HEK293 (cell line): Measurements from ENCODE around the gene SLC1A7.

ENCODE experiments used
- CTCF ChIA-PET: fragments of 350-600 bp; formaldehyde crosslinking; extraction: SDS; loops from one replicate; lab custom pipeline; 2021; ENCODE audit warnings: antibody characterized with exemption; lab: Yijun Ruan, JAX
- POLR2A ChIA-PET: fragments of 300-600 bp; formaldehyde crosslinking; extraction: SDS; loops from one replicate; lab custom pipeline; 2020; ENCODE audit warnings: antibody characterized with exemption, inconsistent platforms; lab: Yijun Ruan, JAX
- H3K27ac ChIP-seq: fragments of 200-500 bp; sonication (Bioruptor generic); 2 replicates; pipeline ENCODE4 v1.5.1; 2014; ENCODE audit warnings: low read depth, low read length, control low read depth, inconsistent platforms; ENCODE audit errors: extremely low read depth
- H3K36me3 ChIP-seq, 2 experiments: fragments of 200-500 bp in 1 of 2; sonication (Bioruptor generic) in 1 of 2; 1 replicate in 1 of 2; 2 replicates in 1 of 2; pipeline ENCODE4 v1.5.1; 2014 to 2017; ENCODE audit warnings: inconsistent platforms in 2 of 2, low read length in 2 of 2; ENCODE audit not compliant: control insufficient read depth in 2 of 2, insufficient read depth in 1 of 2
- H3K4me1 ChIP-seq: fragments of 200-500 bp; sonication (Bioruptor generic); 2 replicates; pipeline ENCODE4 v1.5.1; 2014; ENCODE audit warnings: mild to moderate bottlenecking, low read length, inconsistent platforms; ENCODE audit not compliant: control insufficient read depth, insufficient read depth
- H3K4me3 ChIP-seq: 2 replicates; pipeline ENCODE4 v1.5.1; 2011; ENCODE audit warnings: low read depth, mild to moderate bottlenecking, control low read depth, low read length, moderate library complexity
- H3K9me3 ChIP-seq: fragments of 200-500 bp; sonication (Bioruptor generic); 2 replicates; pipeline ENCODE4 v1.5.1; 2014; ENCODE audit warnings: low read depth, low read length, inconsistent platforms; ENCODE audit not compliant: control insufficient read depth, insufficient read depth
- KLF16 ChIP-seq: fragments of 450-650 bp; formaldehyde crosslinking; IDR thresholded peaks from 2 replicates; pipeline ENCODE4 v1.5.1; 2017; ENCODE audit warnings: missing biosample characterization, missing genetic modification characterization
- MEIS1 ChIP-seq: sonication (generic); formaldehyde crosslinking; IDR thresholded peaks from 2 replicates; pipeline ENCODE4 v1.8.1; 2022; ENCODE audit warnings: missing genetic modification reagents, mild to moderate bottlenecking, borderline replicate concordance
- PRDM10 ChIP-seq: fragments of 450-650 bp; formaldehyde crosslinking; IDR thresholded peaks from 2 replicates; pipeline ENCODE4 v1.5.1; 2016; ENCODE audit warnings: missing biosample characterization, missing genetic modification characterization
- REST ChIP-seq: fragments of 450-650 bp; formaldehyde crosslinking; IDR thresholded peaks from 2 replicates; pipeline ENCODE4 v1.5.1; 2016; ENCODE audit warnings: missing biosample characterization, missing genetic modification characterization
- SP2 ChIP-seq: fragments of 450-650 bp; formaldehyde crosslinking; IDR thresholded peaks from 2 replicates; pipeline ENCODE4 v1.5.1; 2016; ENCODE audit warnings: missing biosample characterization, missing genetic modification characterization
- ZBTB8A ChIP-seq: fragments of 450-650 bp; formaldehyde crosslinking; IDR thresholded peaks from 2 replicates; pipeline ENCODE4 v1.5.1; 2016; ENCODE audit warnings: missing biosample characterization, missing genetic modification characterization
- ZEB2 ChIP-seq: fragments of 450-650 bp; formaldehyde crosslinking; IDR thresholded peaks from 2 replicates; pipeline ENCODE4 v1.5.1; 2016; ENCODE audit warnings: missing biosample characterization, missing genetic modification characterization
- ZNF292 ChIP-seq: fragments of 450-650 bp; formaldehyde crosslinking; IDR thresholded peaks from 2 replicates; pipeline ENCODE4 v1.5.1; 2016; ENCODE audit warnings: low read depth, missing biosample characterization, missing genetic modification characterization, borderline replicate concordance
- ZNF571 ChIP-seq: fragments of 450-650 bp; formaldehyde crosslinking; IDR thresholded peaks from 2 replicates; pipeline ENCODE4 v1.5.0; 2017; ENCODE audit warnings: missing biosample characterization, missing genetic modification characterization
- ZNF626 ChIP-seq: fragments of 450-650 bp; sonication (Bioruptor Pico); formaldehyde crosslinking; IDR thresholded peaks from 2 replicates; pipeline ENCODE4 v1.5.1; 2018; ENCODE audit warnings: missing biosample characterization, missing genetic modification characterization, inconsistent platforms
- ZNF707 ChIP-seq: fragments of 450-650 bp; formaldehyde crosslinking; IDR thresholded peaks from 2 replicates; pipeline ENCODE4 v1.5.1; 2016; ENCODE audit warnings: missing biosample characterization, missing genetic modification characterization
- ZNF76 ChIP-seq: fragments of 450-650 bp; formaldehyde crosslinking; IDR thresholded peaks from 2 replicates; pipeline ENCODE4; 2016; ENCODE audit warnings: low read depth, missing biosample characterization, missing genetic modification characterization, borderline replicate concordance
- TF ChIP-seq, protein P1 (sequence below): fragments of 450-650 bp; formaldehyde crosslinking; IDR thresholded peaks from 2 replicates; pipeline ENCODE4 v1.5.1; 2016; ENCODE audit warnings: missing biosample characterization, missing genetic modification characterization
- TF ChIP-seq, protein P2 (sequence below): fragments of 450-650 bp; formaldehyde crosslinking; IDR thresholded peaks from 2 replicates; pipeline ENCODE4 v1.5.1; 2016; ENCODE audit warnings: missing biosample characterization, missing genetic modification characterization

SLC1A7 gene

GRCh38 chr1:53075761-53076163 is 66.7 kb downstream of the SLC1A7 start:
- POLR2A ChIA-PET = no interaction called here
- no peaks in the 10 kb centered on the region for H3K9me3 ChIP-seq
- TF ChIP-seq ZNF707 (tag by site-specific recombination) = no peak
- TF ChIP-seq, protein P1, sequence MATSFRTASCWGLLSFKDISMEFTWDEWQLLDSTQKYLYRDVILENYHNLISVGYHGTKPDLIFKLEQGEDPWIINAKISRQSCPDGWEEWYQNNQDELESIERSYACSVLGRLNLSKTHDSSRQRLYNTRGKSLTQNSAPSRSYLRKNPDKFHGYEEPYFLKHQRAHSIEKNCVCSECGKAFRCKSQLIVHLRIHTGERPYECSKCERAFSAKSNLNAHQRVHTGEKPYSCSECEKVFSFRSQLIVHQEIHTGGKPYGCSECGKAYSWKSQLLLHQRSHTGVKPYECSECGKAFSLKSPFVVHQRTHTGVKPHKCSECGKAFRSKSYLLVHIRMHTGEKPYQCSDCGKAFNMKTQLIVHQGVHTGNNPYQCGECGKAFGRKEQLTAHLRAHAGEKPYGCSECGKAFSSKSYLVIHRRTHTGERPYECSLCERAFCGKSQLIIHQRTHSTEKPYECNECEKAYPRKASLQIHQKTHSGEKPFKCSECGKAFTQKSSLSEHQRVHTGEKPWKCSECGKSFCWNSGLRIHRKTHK (tag by site-specific recombination) = no peak
- TF ChIP-seq MEIS1 (CRISPR knock-in tag) = no peak
- TF ChIP-seq PRDM10 (tag by site-specific recombination) = no peak
- TF ChIP-seq, protein P2, sequence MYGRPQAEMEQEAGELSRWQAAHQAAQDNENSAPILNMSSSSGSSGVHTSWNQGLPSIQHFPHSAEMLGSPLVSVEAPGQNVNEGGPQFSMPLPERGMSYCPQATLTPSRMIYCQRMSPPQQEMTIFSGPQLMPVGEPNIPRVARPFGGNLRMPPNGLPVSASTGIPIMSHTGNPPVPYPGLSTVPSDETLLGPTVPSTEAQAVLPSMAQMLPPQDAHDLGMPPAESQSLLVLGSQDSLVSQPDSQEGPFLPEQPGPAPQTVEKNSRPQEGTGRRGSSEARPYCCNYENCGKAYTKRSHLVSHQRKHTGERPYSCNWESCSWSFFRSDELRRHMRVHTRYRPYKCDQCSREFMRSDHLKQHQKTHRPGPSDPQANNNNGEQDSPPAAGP = no peak
- no peak for TF ChIP-seq SP2 (tag by site-specific recombination)
- TF ChIP-seq KLF16 (tag by site-specific recombination) = no peak
- TF ChIP-seq ZNF626 (tag by site-specific recombination) = no peak
- no peak for TF ChIP-seq ZEB2 (tag by site-specific recombination)
- TF ChIP-seq ZNF292 (tag by site-specific recombination) = no peak
- TF ChIP-seq REST (tag by site-specific recombination) = no peak
- no peak for TF ChIP-seq ZNF571
- no peaks in the 10 kb centered on the region for H3K36me3 ChIP-seq
- CTCF ChIA-PET = interaction anchor here (0.6 kb wide), 1 partner anchor 108 kb away, joined by 6 read pairs; no protein-coding TSS in a partner anchor
- H3K4me3 ChIP-seq = no peak overlapping the region
- no peak overlapping the region for H3K27ac ChIP-seq
- H3K4me1 ChIP-seq = no peaks in the 10 kb centered on the region

- no peaks in the 10 kb centered on the region for H3K36me3 ChIP-seq
- no peak overlapping the region for H3K4me3 ChIP-seq
- ChIA-PET CTCF (interaction anchor here (0.6 kb wide), 1 partner anchor 109 kb away, joined by 6 read pairs; no protein-coding TSS in a partner anchor), POLR2A (no interaction called here)
- H3K4me1 ChIP-seq = no peaks in the 10 kb centered on the region
- TF ChIP-seq PRDM10 (tag by site-specific recombination) (no peak), ZNF76 (tag by site-specific recombination) (no peak), ZBTB8A (no peak), ZNF292 (tag by site-specific recombination) (no peak)
- H3K9me3 ChIP-seq = no peaks in the 10 kb centered on the region
- no peak overlapping the region for H3K27ac ChIP-seq
Observed at GRCh38 chr1:53075206-53075605, 67.2 kb downstream of the SLC1A7 start.
